MCF 10A (cell line): Measurements from ENCODE around the gene CCDC28B. TPM values are rescaled to one million over a fixed set of nuclear protein-coding genes. Genes with fewer than 3 reads are reported as not detected.

Experiments
- BruUV-seq: library from RNA; stranded (reverse); fragments of 400-500 nt; replicated peaks from 2 replicates; lab custom pipeline; 2021; lab: Mats Ljungman, UMichigan
- CTCF ChIA-PET: fragments of 300-600 bp; sonication (Branson Sonifier 250); formaldehyde crosslinking; extraction: SDS; loops from one replicate; lab custom pipeline; 2021; ENCODE audit warnings: antibody characterized with exemption, inconsistent platforms; lab: Yijun Ruan, JAX
- POLR2A ChIA-PET: fragments of 300-600, 350-650 bp; sonication (Branson Sonifier 250); formaldehyde crosslinking; extraction: SDS; loops from one replicate; lab custom pipeline; 2020; ENCODE audit warnings: antibody characterized with exemption, inconsistent platforms; lab: Yijun Ruan, JAX
- DNase-seq: peaks from one replicate; pipeline ENCODE4 v3.0.0-alpha.2; 2018; ENCODE audit not compliant: unreplicated experiment
- H3K27ac Mint-ChIP-seq: one replicate; pipeline ENCODE4 v1.8.0; 2022; ENCODE audit warnings: mild to moderate bottlenecking, low read depth, mixed read lengths; ENCODE audit not compliant: unreplicated experiment
- H3K27me3 Mint-ChIP-seq: one replicate; pipeline ENCODE4 v1.8.0; 2022; ENCODE audit warnings: mixed read lengths; ENCODE audit not compliant: insufficient read depth, unreplicated experiment
- H3K36me3 Mint-ChIP-seq: one replicate; pipeline ENCODE4 v1.8.0; 2022; ENCODE audit warnings: mild to moderate bottlenecking, moderate library complexity, mixed read lengths; ENCODE audit not compliant: insufficient read depth, unreplicated experiment
- H3K4me1 Mint-ChIP-seq: one replicate; pipeline ENCODE4 v1.8.0; 2022; ENCODE audit warnings: mixed read lengths; ENCODE audit not compliant: insufficient read depth, unreplicated experiment
- H3K4me3 Mint-ChIP-seq: one replicate; pipeline ENCODE4 v1.8.0; 2022; ENCODE audit warnings: mild to moderate bottlenecking, moderate library complexity, mixed read lengths; ENCODE audit not compliant: unreplicated experiment
- H3K9me3 Mint-ChIP-seq: one replicate; pipeline ENCODE4 v1.8.0; 2022; ENCODE audit warnings: mixed read lengths; ENCODE audit not compliant: unreplicated experiment
- intact Hi-C: fragments of 100-400 bp; cut with micrococcal nuclease; formaldehyde crosslinking; loops from 2 replicates; pipeline ENCODE4 v1.14.1; 2022
- total RNA-seq: library from RNA; stranded (reverse); gene quantifications from 2 replicates; pipeline ENCODE4 v1.2.3, GENCODE V29; 2022
- TF ChIP-seq, protein P1 (sequence below): fragments of 200-600 bp; IDR thresholded peaks from one replicate; pipeline ENCODE4 v1.8.0; 2022; ENCODE audit warnings: antibody characterized with exemption, mild to moderate bottlenecking; ENCODE audit not compliant: unreplicated experiment

CCDC28B gene
- total RNA-seq, 1 experiment from 2014 or later: 0.91 TPM

DNA sequence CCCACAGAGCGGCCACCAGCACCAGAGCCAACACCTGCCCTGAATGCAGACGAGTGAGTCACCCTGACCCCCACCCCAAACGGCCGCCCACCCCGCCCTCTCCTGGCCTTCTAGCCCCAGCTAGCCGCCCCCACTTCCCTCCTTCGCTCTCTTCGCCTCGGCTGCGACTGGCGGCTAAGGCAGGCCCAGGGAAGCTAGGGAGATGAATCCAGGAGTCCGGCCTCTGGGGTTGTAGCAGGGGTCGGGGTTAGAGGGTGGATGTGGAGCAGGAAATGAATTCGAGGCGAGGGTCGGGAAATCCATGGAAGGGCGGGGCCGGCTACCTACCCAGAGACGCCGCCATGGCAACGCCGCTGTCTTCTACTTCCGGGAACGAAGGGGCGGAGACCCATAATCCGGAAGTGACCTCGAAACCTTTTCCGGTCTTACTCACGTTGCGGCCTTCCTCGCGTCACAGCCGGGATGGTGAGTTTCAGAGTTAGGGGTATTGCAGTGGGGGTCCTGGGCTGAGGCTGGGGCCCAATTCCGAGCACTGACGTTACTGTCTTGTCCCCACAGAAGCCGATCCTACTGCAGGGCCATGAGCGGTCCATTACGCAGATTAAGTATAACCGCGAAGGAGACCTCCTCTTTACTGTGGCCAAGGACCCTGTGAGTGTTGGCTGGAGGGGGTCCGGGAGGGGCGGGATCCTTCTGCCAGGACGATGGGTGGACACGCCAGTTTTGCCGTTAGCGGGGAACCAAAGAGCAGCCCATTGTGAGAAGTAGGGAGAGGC is 21.8 kb downstream of the CCDC28B start, which contains the start of the genes EIF3I and TMEM234:
Gene EIF3I, plus strand, starts transcription at position 428 of the 776 bp plus-strand sequence. Its CDS starts 35 bp downstream, at position 463.
Gene TMEM234, minus strand, starts transcription at position 374 of the 776 bp plus-strand sequence. Its CDS starts 31 bp downstream, at position 343.
- ChIA-PET CTCF (no interaction called here), POLR2A (interaction anchor here (0.7 to 1.9 kb wide), 8 partner anchors 10 to 431 kb away, joined by 3 to 9 read pairs (median 4); partner anchors contain the start of genes BSDC1, IQCC and KPNA6)
- peak; percentile 92 for DNase-seq
- BruUV-seq: no TSS peak
- TF ChIP-seq, protein P1, sequence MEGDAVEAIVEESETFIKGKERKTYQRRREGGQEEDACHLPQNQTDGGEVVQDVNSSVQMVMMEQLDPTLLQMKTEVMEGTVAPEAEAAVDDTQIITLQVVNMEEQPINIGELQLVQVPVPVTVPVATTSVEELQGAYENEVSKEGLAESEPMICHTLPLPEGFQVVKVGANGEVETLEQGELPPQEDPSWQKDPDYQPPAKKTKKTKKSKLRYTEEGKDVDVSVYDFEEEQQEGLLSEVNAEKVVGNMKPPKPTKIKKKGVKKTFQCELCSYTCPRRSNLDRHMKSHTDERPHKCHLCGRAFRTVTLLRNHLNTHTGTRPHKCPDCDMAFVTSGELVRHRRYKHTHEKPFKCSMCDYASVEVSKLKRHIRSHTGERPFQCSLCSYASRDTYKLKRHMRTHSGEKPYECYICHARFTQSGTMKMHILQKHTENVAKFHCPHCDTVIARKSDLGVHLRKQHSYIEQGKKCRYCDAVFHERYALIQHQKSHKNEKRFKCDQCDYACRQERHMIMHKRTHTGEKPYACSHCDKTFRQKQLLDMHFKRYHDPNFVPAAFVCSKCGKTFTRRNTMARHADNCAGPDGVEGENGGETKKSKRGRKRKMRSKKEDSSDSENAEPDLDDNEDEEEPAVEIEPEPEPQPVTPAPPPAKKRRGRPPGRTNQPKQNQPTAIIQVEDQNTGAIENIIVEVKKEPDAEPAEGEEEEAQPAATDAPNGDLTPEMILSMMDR: no peak
- Mint-ChIP-seq H3K27me3 (no peaks in the 10 kb centered on the region), H3K4me3 (peak within 1 kb of the TSS; percentile 90), H3K27ac (peak within 1 kb of the TSS; percentile 98), H3K4me1 (peaks cover 9% of the 10 kb centered on the region), H3K9me3 (no peaks in the 10 kb centered on the region), H3K36me3 (peaks cover 64% of the 10 kb centered on the region)
- intact Hi-C loops: loop anchor here (2.0 kb wide), 1 partner anchor 129 kb away; no protein-coding TSS in a partner anchor

DNA sequence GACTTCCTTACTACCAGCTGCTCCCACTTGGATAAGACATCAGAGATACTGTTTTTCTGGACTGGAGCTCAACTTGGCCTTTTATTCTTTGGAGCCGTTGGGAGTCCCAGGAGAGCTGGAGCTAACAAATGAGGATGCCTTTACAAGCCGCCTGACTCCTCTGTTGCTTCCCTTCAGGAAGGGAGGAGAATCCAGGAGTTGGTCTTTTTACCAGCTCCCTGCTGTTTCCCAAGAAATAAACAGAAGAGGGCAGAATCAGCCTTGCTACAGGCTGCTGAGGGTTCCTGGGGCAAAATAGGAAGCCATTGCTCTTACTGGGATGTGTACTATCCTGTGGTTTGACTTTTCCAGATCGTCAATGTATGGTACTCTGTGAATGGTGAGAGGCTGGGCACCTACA is 23.3 kb downstream of the CCDC28B start:
- intact Hi-C loops: loop anchor here (2.0 kb wide), 1 partner anchor 127 kb away; no protein-coding TSS in a partner anchor
- ChIA-PET CTCF (interaction anchor here (0.6 to 0.9 kb wide), 3 partner anchors 8 to 83 kb away, joined by 3 to 4 read pairs (median 3); no protein-coding TSS in a partner anchor), POLR2A (interaction anchor here (0.6 to 1.9 kb wide), 8 partner anchors 9 to 171 kb away, joined by 3 to 9 read pairs (median 4); partner anchors contain the start of genes BSDC1 and IQCC)
- no peaks in the 10 kb centered on the region for H3K9me3 Mint-ChIP-seq
- peak overlapping the region; percentile 90 for H3K4me3 Mint-ChIP-seq
- no peak for DNase-seq
- peaks cover 9% of the 10 kb centered on the region for H3K4me1 Mint-ChIP-seq
- TF ChIP-seq, protein P1: no peak
- H3K36me3 Mint-ChIP-seq: peaks cover 67% of the 10 kb centered on the region
- peak overlapping the region; percentile 63 for H3K27ac Mint-ChIP-seq
- BruUV-seq: no TSS peak
- no peaks in the 10 kb centered on the region for H3K27me3 Mint-ChIP-seq

DNA sequence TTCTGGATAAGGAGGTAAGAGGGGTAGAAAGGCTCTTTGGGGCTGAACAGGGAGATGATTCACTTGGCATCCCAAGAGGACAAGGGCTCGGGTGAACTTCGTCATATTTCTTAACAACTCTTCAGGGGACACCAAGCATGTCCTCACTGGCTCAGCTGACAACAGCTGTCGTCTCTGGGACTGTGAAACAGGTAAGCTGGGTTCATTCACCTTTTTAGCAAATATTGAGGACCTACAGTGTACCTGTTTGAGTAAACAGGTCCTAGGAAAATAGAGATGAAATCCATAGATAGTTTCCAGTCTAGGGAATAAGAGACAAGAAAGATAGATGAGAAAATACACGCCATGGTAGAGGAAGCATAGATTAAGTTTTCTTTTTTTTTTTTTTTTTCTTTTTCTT is 23.9 kb downstream of the CCDC28B start:
- CTCF ChIA-PET: interaction anchor here (0.6 to 0.9 kb wide), 2 partner anchors 9 to 11 kb away, joined by 3 to 4 read pairs; no protein-coding TSS in a partner anchor
- POLR2A ChIA-PET: interaction anchor here (1.2 to 1.9 kb wide), 2 partner anchors 12 to 91 kb away, joined by 4 to 9 read pairs; no protein-coding TSS in a partner anchor
- H3K4me1 Mint-ChIP-seq: peaks cover 9% of the 10 kb centered on the region
- H3K27me3 Mint-ChIP-seq: no peaks in the 10 kb centered on the region
- peak overlapping the region; percentile 90 for H3K4me3 Mint-ChIP-seq
- intact Hi-C loops: no loop called here
- peaks cover 70% of the 10 kb centered on the region for H3K36me3 Mint-ChIP-seq
- no peak for DNase-seq
- H3K27ac Mint-ChIP-seq: peak overlapping the region; percentile 63
- no peaks in the 10 kb centered on the region for H3K9me3 Mint-ChIP-seq
- TF ChIP-seq, protein P1: no peak
- BruUV-seq: no TSS peak

DNA sequence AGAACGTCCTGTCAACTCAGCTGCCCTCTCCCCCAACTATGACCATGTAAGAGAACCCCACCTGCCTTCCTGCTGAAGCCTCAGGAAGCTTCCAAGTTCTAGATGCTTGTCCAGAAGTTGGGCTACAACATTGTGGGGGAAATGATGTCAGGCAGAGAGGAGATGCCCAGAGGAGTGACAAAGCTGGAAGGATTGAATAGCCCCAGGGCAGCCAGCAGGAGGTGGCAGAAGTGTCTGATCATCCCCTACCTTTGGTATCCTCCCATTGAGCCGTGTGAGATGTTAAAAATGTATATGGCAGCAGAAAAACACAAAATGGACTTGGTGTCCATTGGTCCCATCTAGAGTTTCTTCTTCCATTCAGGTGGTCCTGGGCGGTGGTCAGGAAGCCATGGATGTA is 28.4 kb downstream of the CCDC28B start:
- Mint-ChIP-seq H3K27me3 (no peaks in the 10 kb centered on the region), H3K4me3 (no peak overlapping the region), H3K9me3 (no peaks in the 10 kb centered on the region), H3K27ac (no peak overlapping the region), H3K36me3 (peaks cover 87% of the 10 kb centered on the region), H3K4me1 (peaks cover 7% of the 10 kb centered on the region)
- TF ChIP-seq, protein P1: no peak
- intact Hi-C loops: no loop called here
- POLR2A ChIA-PET: interaction anchor here (0.6 to 0.9 kb wide), 2 partner anchors 49 to 528 kb away, joined by 3 read pairs; partner anchors contain the start of gene TXLNA
- BruUV-seq: no TSS peak
- CTCF ChIA-PET: interaction anchor here (0.5 to 3.2 kb wide), 4 partner anchors 13 to 123 kb away, joined by 3 to 16 read pairs (median 4); no protein-coding TSS in a partner anchor
- DNase-seq: no peak
